ENCODE data around the gene PROZ.

- TF ChIP-seq PTTG1 (tag; IDR thresholded peaks at IDR 0.05; ENCODE audit: low read depth) (no peak), ZNF407 (IDR thresholded peaks at IDR 0.05; ENCODE audit: low read depth) (no peak), SREBF2 (CRISPR knock-in tag; IDR thresholded peaks at IDR 0.05) (no peak), CTCF (IDR thresholded peaks at IDR 0.05 in 2 of 3, conservative IDR thresholded peaks at IDR 0.05 in 1 of 3; ENCODE audit: insufficient read depth in 2 of 3, low read depth in 1 of 3, low read length in 3 of 3) (no peak), YY1 (IDR thresholded peaks at IDR 0.05; ENCODE audit: borderline replicate concordance in 1 of 3, control insufficient read depth in 1 of 3, extremely low read depth in 1 of 3, insufficient read depth in 3 of 3, insufficient read length in 1 of 3, insufficient replicate concordance in 2 of 3, low read depth in 1 of 3, low read length in 2 of 3) (no peak), ETS1 (conservative IDR thresholded peaks at IDR 0.05; ENCODE audit: control insufficient read depth, low read depth, low read length) (no peak), ARID3A (IDR thresholded peaks at IDR 0.05; ENCODE audit: borderline replicate concordance, low read depth, low read length) (no peak), GABPA (tag; conservative IDR thresholded peaks at IDR 0.05; ENCODE audit: low read depth) (no peak), POLR2AphosphoS5 (IDR thresholded peaks at IDR 0.05; ENCODE audit: control insufficient read depth, insufficient read depth, low read depth, low read length) (no peak), ZNF830 (CRISPR knock-in tag; IDR thresholded peaks at IDR 0.05) (no peak), ZNF384 (IDR thresholded peaks at IDR 0.05; ENCODE audit: low read depth, low read length) (no peak), CREB1 (IDR thresholded peaks at IDR 0.05) (no peak), CREB1 (CRISPR knock-in tag; IDR thresholded peaks at IDR 0.05) (no peak), ARID4B (CRISPR knock-in tag; IDR thresholded peaks at IDR 0.05) (no peak), ZNF282 (CRISPR knock-in tag; IDR thresholded peaks at IDR 0.05) (no peak)
Measured at GRCh38 chr13:113144255-113144629, 14.2 kb upstream of the PROZ start.

All from K562 (cell line).